Breast epithelium (tissue), 3 donors: ENCODE measurements around the gene CEP112.

ENCODE experiments used
- POLR2A ChIP-seq: fragments of 450-650 bp; IDR thresholded peaks from one replicate; pipeline ENCODE4 v1.6.1; 2016; ENCODE audit warnings: antibody characterized with exemption, mild to moderate bottlenecking, moderate library complexity
- POLR2AphosphoS5 ChIP-seq, 3 donors: sonication (generic); formaldehyde crosslinking; IDR thresholded peaks; one replicate each; pipeline ENCODE4 v1.6.1; 2017; ENCODE audit warnings: antibody characterized with exemption in 3 of 3
- TF ChIP-seq, protein P1 (sequence below), 3 donors: fragments of 450-650 bp; IDR thresholded peaks; one replicate each; pipeline ENCODE4 v1.5.1; 2016 to 2017; ENCODE audit warnings: antibody characterized with exemption in 3 of 3, mild to moderate bottlenecking in 3 of 3, moderate library complexity in 3 of 3

- TF ChIP-seq, protein P1, sequence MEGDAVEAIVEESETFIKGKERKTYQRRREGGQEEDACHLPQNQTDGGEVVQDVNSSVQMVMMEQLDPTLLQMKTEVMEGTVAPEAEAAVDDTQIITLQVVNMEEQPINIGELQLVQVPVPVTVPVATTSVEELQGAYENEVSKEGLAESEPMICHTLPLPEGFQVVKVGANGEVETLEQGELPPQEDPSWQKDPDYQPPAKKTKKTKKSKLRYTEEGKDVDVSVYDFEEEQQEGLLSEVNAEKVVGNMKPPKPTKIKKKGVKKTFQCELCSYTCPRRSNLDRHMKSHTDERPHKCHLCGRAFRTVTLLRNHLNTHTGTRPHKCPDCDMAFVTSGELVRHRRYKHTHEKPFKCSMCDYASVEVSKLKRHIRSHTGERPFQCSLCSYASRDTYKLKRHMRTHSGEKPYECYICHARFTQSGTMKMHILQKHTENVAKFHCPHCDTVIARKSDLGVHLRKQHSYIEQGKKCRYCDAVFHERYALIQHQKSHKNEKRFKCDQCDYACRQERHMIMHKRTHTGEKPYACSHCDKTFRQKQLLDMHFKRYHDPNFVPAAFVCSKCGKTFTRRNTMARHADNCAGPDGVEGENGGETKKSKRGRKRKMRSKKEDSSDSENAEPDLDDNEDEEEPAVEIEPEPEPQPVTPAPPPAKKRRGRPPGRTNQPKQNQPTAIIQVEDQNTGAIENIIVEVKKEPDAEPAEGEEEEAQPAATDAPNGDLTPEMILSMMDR (IDR thresholded peaks at IDR 0.05), result no peak
- no peak for TF ChIP-seq POLR2AphosphoS5 (IDR thresholded peaks at IDR 0.05)
- no peak for TF ChIP-seq POLR2A
Measured at GRCh38 chr17:66178642-66179041, 13.3 kb downstream of the CEP112 start.
